OCI-LY3 (cell line): Measurements from ENCODE around the gene ARID5B.
A peak's percentile ranks its signal among the peaks of the same experiment; 100 is the strongest.

Experiments used
- H2AFZ ChIP-seq: fragments of 200-600, 300-600 bp; shearing (Covaris generic); 2 replicates; pipeline ENCODE4 v1.6.0; 2014; ENCODE audit warnings: antibody characterized with exemption, low read depth, low read length
- H3K27ac ChIP-seq: fragments of 200-600, 300-600 bp; sonication (generic); 2 replicates; pipeline ENCODE4 v1.5.1; 2014; ENCODE audit warnings: mild to moderate bottlenecking, low read length, moderate library complexity, mixed read lengths
- H3K27me3 ChIP-seq: fragments of 200-600, 300-600 bp; sonication (generic); 2 replicates; pipeline ENCODE4 v1.6.1; 2014; ENCODE audit warnings: low read depth, low read length, mixed read lengths
- H3K36me3 ChIP-seq: fragments of 200-600, 300-600 bp; sonication (generic); replicated peaks from 2 replicates; pipeline ENCODE3; 2014; ENCODE audit warnings: low read depth, low read length, mixed read lengths
- H3K4me1 ChIP-seq: fragments of 300-600, 200-600 bp; sonication (generic); 2 replicates; pipeline ENCODE4 v1.6.1; 2014; ENCODE audit warnings: low read length, mixed read lengths
- H3K4me2 ChIP-seq: fragments of 200-600, 300-600 bp; sonication (generic); 2 replicates; pipeline ENCODE4 v1.6.1; 2014; ENCODE audit warnings: low read length, mixed read lengths
- H3K4me3 ChIP-seq: fragments of 300-600, 200-600 bp; sonication (generic); 2 replicates; pipeline ENCODE4 v1.5.1; 2014; ENCODE audit warnings: antibody characterized with exemption, mild to moderate bottlenecking, low read length, moderate library complexity
- H3K79me2 ChIP-seq: fragments of 300-600, 200-600 bp; shearing (Covaris generic); 2 replicates; pipeline ENCODE4 v1.6.1; 2014; ENCODE audit warnings: mild to moderate bottlenecking, low read length, mixed read lengths
- H3K9ac ChIP-seq: fragments of 300-600, 200-600 bp; shearing (Covaris generic); 2 replicates; pipeline ENCODE4 v1.6.0; 2014; ENCODE audit warnings: mild to moderate bottlenecking, low read length, moderate library complexity
- H3K9me3 ChIP-seq: fragments of 200-600, 300-600 bp; shearing (Covaris generic); 2 replicates; pipeline ENCODE4 v1.6.1; 2014; ENCODE audit warnings: low read length, mixed read lengths; ENCODE audit not compliant: insufficient read depth
- H4K20me1 ChIP-seq: fragments of 200-600, 300-600 bp; sonication (generic); 2 replicates; pipeline ENCODE4 v1.6.1; 2016; ENCODE audit warnings: low read length, mixed read lengths; ENCODE audit not compliant: insufficient read depth
- EZH2phosphoT487 ChIP-seq: fragments of 200-600 bp; shearing (Covaris generic); IDR thresholded peaks from 2 replicates; pipeline ENCODE4 v1.6.1; 2018; ENCODE audit warnings: antibody characterized with exemption, mixed run types, low read depth
- TF ChIP-seq, protein P1 (sequence below): fragments of 200-600, 300-600 bp; sonication (generic); IDR thresholded peaks from 2 replicates; pipeline ENCODE4 v1.5.1; 2014; ENCODE audit warnings: antibody characterized with exemption, low read length, low read depth

Gene ARID5B

DNA sequence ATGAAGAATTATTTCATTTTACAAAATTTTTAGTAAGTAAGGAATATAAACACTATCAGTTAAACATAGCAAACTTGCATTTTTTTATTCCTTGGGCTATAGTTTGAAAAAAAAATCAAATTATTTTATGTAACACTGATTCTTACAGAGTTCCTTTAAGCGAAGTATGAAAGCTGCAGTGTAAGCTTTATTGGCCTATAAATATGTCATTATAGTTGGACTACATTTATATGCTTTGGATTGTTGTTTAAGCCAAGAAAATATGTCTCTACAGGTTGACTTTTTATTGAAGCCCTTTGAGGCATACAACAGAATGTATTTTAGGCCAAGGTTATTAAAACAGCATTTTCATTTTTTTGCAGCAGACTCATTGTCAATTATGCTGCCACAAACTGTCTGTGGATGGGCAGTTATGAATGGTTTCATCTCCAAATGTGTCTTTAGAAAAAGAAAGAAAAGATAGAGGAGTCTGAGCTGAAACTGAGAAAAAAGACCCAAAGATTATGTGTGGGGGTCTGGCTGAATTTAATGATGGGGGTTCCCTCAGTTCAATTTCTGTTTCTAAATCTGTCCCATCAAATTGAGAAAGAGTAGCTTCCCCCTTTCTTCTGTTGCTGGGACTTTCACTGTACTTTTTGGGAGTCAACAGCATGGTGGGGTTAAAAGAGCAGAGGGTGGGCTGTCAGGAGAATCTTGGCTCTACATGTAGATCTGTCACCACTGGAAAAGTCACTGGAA lies 43.1 kb downstream of the ARID5B start:
- Histone ChIP-seq H3K4me1 (peaks cover 56% of the 10 kb centered on the region), H4K20me1 (no peaks in the 10 kb centered on the region), H3K79me2 (no peaks in the 10 kb centered on the region), H3K4me3 (peak overlapping the region; percentile 66), H3K27me3 (no peaks in the 10 kb centered on the region), H2AFZ (no peak overlapping the region), H3K9me3 (no peaks in the 10 kb centered on the region), H3K27ac (peak overlapping the region; percentile 96), H3K4me2 (peak overlapping the region; percentile 86), H3K36me3 (peaks cover 9% of the 10 kb centered on the region), H3K9ac (peak overlapping the region; percentile 63)
- TF ChIP-seq EZH2phosphoT487 = no peak
- TF ChIP-seq, protein P1, sequence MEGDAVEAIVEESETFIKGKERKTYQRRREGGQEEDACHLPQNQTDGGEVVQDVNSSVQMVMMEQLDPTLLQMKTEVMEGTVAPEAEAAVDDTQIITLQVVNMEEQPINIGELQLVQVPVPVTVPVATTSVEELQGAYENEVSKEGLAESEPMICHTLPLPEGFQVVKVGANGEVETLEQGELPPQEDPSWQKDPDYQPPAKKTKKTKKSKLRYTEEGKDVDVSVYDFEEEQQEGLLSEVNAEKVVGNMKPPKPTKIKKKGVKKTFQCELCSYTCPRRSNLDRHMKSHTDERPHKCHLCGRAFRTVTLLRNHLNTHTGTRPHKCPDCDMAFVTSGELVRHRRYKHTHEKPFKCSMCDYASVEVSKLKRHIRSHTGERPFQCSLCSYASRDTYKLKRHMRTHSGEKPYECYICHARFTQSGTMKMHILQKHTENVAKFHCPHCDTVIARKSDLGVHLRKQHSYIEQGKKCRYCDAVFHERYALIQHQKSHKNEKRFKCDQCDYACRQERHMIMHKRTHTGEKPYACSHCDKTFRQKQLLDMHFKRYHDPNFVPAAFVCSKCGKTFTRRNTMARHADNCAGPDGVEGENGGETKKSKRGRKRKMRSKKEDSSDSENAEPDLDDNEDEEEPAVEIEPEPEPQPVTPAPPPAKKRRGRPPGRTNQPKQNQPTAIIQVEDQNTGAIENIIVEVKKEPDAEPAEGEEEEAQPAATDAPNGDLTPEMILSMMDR = no peak

DNA sequence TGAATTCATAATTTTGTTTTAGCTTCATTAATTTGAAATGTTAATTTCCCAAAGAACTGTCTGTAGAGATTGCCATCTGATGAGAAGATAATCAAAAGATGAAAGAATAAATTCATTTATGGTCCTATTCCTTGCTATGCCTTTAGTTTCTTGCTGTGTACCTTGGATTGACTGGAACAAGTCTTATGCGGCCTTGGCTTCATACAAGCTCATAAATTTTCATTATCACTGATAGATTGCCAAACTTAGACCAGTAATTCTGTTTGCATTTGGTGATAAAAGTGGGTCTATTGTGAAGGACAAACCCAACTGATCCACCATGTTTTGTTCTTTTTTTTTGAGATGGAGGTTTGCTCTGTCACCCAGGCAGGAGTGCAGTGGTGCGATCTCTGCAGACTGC lies 48.2 kb downstream of the ARID5B start:
- no peak overlapping the region for H3K9ac ChIP-seq
- H2AFZ ChIP-seq = no peak overlapping the region
- peaks cover 3% of the 10 kb centered on the region for H3K36me3 ChIP-seq
- H4K20me1 ChIP-seq = no peaks in the 10 kb centered on the region
- no peak overlapping the region for H3K4me3 ChIP-seq
- peaks cover 13% of the 10 kb centered on the region for H3K4me1 ChIP-seq
- H3K4me2 ChIP-seq = no peak overlapping the region
- TF ChIP-seq, protein P1 = no peak
- TF ChIP-seq EZH2phosphoT487 = no peak
- no peaks in the 10 kb centered on the region for H3K9me3 ChIP-seq
- no peaks in the 10 kb centered on the region for H3K27me3 ChIP-seq
- no peaks in the 10 kb centered on the region for H3K79me2 ChIP-seq
- H3K27ac ChIP-seq = no peak overlapping the region

DNA sequence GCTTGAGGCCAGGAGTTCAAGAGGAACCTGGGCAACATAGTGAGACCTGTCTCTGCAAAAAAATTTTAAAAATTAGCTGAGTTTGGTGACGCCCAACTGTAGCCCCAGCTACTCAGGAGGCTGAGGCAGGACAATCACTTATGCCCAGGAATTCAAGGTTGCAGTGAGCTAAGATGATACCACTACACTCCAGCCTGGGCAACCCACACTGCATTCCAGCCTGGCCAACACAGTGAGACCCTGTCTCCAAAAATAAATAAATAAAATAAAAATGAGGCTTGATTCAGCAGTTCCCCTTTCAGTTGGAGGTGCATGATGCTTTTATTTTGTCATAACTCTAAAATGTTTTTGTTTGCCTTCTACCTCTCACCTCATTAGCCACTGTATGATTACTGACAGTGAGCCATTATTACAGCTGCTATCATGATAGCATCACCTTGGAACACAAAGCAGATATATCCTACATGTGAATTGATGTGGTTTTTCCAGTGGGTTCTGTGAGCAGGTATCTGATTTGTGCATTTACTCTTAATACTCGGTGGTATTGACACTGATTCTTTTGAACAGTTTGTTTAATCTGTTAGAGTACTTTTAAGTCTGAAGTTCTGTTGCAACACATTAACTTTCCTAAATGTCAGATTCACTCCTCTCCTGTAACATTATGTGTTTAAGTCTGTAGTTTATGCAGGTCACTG lies 49.1 kb downstream of the ARID5B start:
- Histone ChIP-seq H3K36me3 (peaks cover 3% of the 10 kb centered on the region), H3K4me3 (no peak overlapping the region), H3K9ac (no peak overlapping the region)

DNA sequence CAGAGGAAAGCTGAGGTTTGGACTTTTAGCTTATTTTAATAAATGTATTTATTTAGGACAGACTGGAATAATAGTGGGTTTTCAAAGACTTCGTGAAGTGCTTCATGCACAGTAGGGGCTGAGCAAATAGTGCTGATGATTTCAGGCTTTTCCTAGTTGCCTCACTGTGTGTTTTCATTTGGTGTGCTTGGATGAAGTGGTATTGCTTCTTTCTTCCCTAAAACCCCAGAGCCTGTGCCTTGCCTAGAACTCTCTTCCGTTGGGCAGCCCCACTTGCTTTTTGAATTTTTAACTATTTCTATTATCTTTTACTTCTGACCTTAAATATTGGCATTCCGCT lies 49.6 kb downstream of the ARID5B start:
- Histone ChIP-seq H3K4me1 (peaks cover under 1% of the 10 kb centered on the region; the same call in 1 of the 2 replicates), H3K36me3 (peaks cover 3% of the 10 kb centered on the region), H3K27ac (no peak overlapping the region), H3K9me3 (no peaks in the 10 kb centered on the region), H4K20me1 (no peaks in the 10 kb centered on the region), H3K27me3 (no peaks in the 10 kb centered on the region), H2AFZ (no peak overlapping the region), H3K4me3 (no peak overlapping the region), H3K9ac (no peak overlapping the region), H3K4me2 (no peak overlapping the region), H3K79me2 (no peaks in the 10 kb centered on the region)
- TF ChIP-seq, protein P1 = no peak
- no peak for TF ChIP-seq EZH2phosphoT487

More for the DNA sequence above, 49.1 kb downstream of the ARID5B start:
- no peaks in the 10 kb centered on the region for H3K27me3 ChIP-seq
- H2AFZ ChIP-seq = no peak overlapping the region
- peaks cover 4% of the 10 kb centered on the region for H3K4me1 ChIP-seq
- no peaks in the 10 kb centered on the region for H3K9me3 ChIP-seq
- H3K27ac ChIP-seq = no peak overlapping the region
- no peak overlapping the region for H3K4me2 ChIP-seq
- H3K79me2 ChIP-seq = no peaks in the 10 kb centered on the region
- H4K20me1 ChIP-seq = no peaks in the 10 kb centered on the region
- TF ChIP-seq, protein P1 = no peak
- TF ChIP-seq EZH2phosphoT487 = no peak
